K562 (cell line): ENCODE data around the gene PPP2R5A. TPM values are rescaled to one million over a fixed set of nuclear protein-coding genes. Genes with fewer than 3 reads are reported as not detected.

Experiments
- ATAC-seq: fragments of 200-7000 bp; cut with Tn5 transposase; 3 replicates; pipeline ENCODE4 v1.9.1; 2020; ENCODE audit warnings: moderate library complexity
- BruUV-seq: library from RNA; stranded (reverse); fragments of 400-500 nt; replicated peaks from 2 replicates; lab custom pipeline; 2021; lab: Mats Ljungman, UMichigan
- CTCF ChIA-PET: fragments of 300-600 bp; formaldehyde crosslinking; extraction: SDS; loops from one replicate; lab custom pipeline; 2021; ENCODE audit warnings: low intra/inter-chr PET ratio; lab: Yijun Ruan, JAX
- POLR2A ChIA-PET: fragments of 300-600, 350-650 bp; sonication (Branson Sonifier 250); formaldehyde crosslinking; extraction: SDS; loops from one replicate; lab custom pipeline; 2021; ENCODE audit warnings: antibody characterized with exemption, inconsistent platforms; lab: Yijun Ruan, JAX
- DNase-seq, 4 experiments: peaks; one replicate each; pipeline versions ENCODE4 v3.0.0 to v3.0.0-alpha.2; 2011 to 2018; ENCODE audit warnings: low spot score in 3 of 4, mixed read lengths in 3 of 4; ENCODE audit errors: extremely low read depth in 1 of 4
- FAIRE-seq: peaks from 2 replicates; lab custom pipeline; 2011; peaks lifted over from hg19 to GRCh38; lab: Jason Lieb, UNC
- H2AFZ ChIP-seq: 2 replicates; pipeline ENCODE4 v1.6.0; 2011; ENCODE audit warnings: low read depth, low read length, control low read depth, inconsistent platforms
- H3K27ac ChIP-seq: fragments of 200-600 bp; 3 replicates; pipeline ENCODE4 v1.8.0; 2011; ENCODE audit warnings: low read depth, mild to moderate bottlenecking, control low read depth, inconsistent platforms, low read length, moderate library complexity, mixed read lengths; ENCODE audit errors: extremely low read depth
- H3K27me3 ChIP-seq, 2 experiments: fragments of 300-600 bp in 1 of 2; 2 replicates in 1 of 2; 3 replicates in 1 of 2; pipeline versions ENCODE4 v1.6.0 to v1.8.0; 2011; ENCODE audit warnings: inconsistent platforms in 2 of 2, low read length in 2 of 2, mild to moderate bottlenecking in 1 of 2, mixed read lengths in 1 of 2, moderate library complexity in 1 of 2; ENCODE audit not compliant: control insufficient read depth in 2 of 2, insufficient read depth in 2 of 2
- H3K36me3 ChIP-seq: fragments of 300-600 bp; 3 replicates; pipeline ENCODE4 v1.8.0; 2011; ENCODE audit warnings: mild to moderate bottlenecking, low read length, inconsistent platforms; ENCODE audit not compliant: control insufficient read depth, insufficient read depth
- H3K4me1 ChIP-seq, 2 experiments: fragments of 200-600 bp in 1 of 2; replicated peaks in 1 of 2; 2 replicates in 1 of 2; 3 replicates in 1 of 2; pipeline versions ENCODE4 v1.5.1 to v1.8.0; 2011; ENCODE audit warnings: inconsistent platforms in 2 of 2, low read length in 2 of 2, mild to moderate bottlenecking in 1 of 2, mixed read lengths in 1 of 2, moderate library complexity in 1 of 2; ENCODE audit not compliant: control insufficient read depth in 2 of 2, insufficient read depth in 2 of 2
- H3K4me2 ChIP-seq: 2 replicates; pipeline ENCODE4 v1.6.1; 2011; ENCODE audit warnings: low read length, control low read depth, inconsistent platforms, mixed read lengths; ENCODE audit not compliant: insufficient read depth
- H3K4me3 ChIP-seq: fragments of 200-600 bp; sonication (generic), shearing (Covaris generic); 2 replicates; pipeline ENCODE4 v1.5.1; 2016; ENCODE audit warnings: control low read depth, inconsistent platforms
- H3K79me2 ChIP-seq: fragments of 200-600 bp; 3 replicates; pipeline ENCODE4 v1.8.0; 2011; ENCODE audit warnings: low read length, inconsistent platforms; ENCODE audit not compliant: control insufficient read depth, insufficient read depth
- H3K9ac ChIP-seq, 2 experiments: 2 replicates each; pipeline versions ENCODE4 v1.6.0 to v1.6.1; 2011; ENCODE audit warnings: low read depth in 2 of 2, low read length in 2 of 2, control low read depth in 1 of 2, inconsistent platforms in 1 of 2, mild to moderate bottlenecking in 1 of 2, mixed read lengths in 1 of 2; ENCODE audit not compliant: insufficient read depth in 1 of 2
- H3K9me1 ChIP-seq: one replicate; pipeline ENCODE4 v1.6.0; 2011; ENCODE audit warnings: inconsistent platforms, mild to moderate bottlenecking, low read length, moderate library complexity; ENCODE audit not compliant: control insufficient read depth, insufficient read depth
- H3K9me3 ChIP-seq: replicated peaks from 2 replicates; pipeline ENCODE4 v1.5.1; 2011; ENCODE audit warnings: low read depth, low read length, inconsistent platforms; ENCODE audit not compliant: control insufficient read depth, insufficient read depth
- H4K20me1 ChIP-seq: replicated peaks from 2 replicates; pipeline ENCODE4 v1.6.1; 2011; ENCODE audit warnings: low read length, inconsistent platforms, mixed read lengths; ENCODE audit not compliant: control insufficient read depth, insufficient read depth
- CHD1 ChIP-seq: fragments of 200-600 bp; sonication (generic); IDR thresholded peaks from one replicate; pipeline ENCODE4 v1.6.1; 2012; ENCODE audit warnings: mild to moderate bottlenecking, moderate library complexity, low read length, inconsistent platforms
- MAX ChIP-seq: sonication (generic); formaldehyde crosslinking; IDR thresholded peaks from 2 replicates; pipeline ENCODE4 v1.9.0; 2022; ENCODE audit warnings: mild to moderate bottlenecking, missing genetic modification reagents
- NUFIP1 ChIP-seq: fragments of 450-650 bp; IDR thresholded peaks from 2 replicates; pipeline ENCODE4 v1.6.1; 2018; ENCODE audit not compliant: partially characterized antibody
- RAD21 ChIP-seq, 2 experiments: fragments of 250-450 bp in 1 of 2; fragments of 450-650 bp in 1 of 2; sonication (Bioruptor Pico) in 1 of 2; formaldehyde crosslinking in 1 of 2; IDR thresholded peaks in 1 of 2; conservative IDR thresholded peaks in 1 of 2; 2 replicates each; pipeline versions ENCODE4 v1.4.0 to v1.8.0; 2020 to 2022; ENCODE audit warnings: mild to moderate bottlenecking in 2 of 2, moderate library complexity in 1 of 2
- SP1 ChIP-seq: sonication (generic); formaldehyde crosslinking; IDR thresholded peaks from 2 replicates; pipeline ENCODE4 v1.8.1; 2022; ENCODE audit warnings: mild to moderate bottlenecking, missing genetic modification reagents
- TGIF2 ChIP-seq: sonication (generic); formaldehyde crosslinking; IDR thresholded peaks from 2 replicates; pipeline ENCODE4 v1.8.1; 2022; ENCODE audit warnings: mild to moderate bottlenecking, missing genetic modification reagents, moderate library complexity
- U2AF1 ChIP-seq: fragments of 200-400 bp; formaldehyde crosslinking; optimal IDR thresholded peaks from 2 replicates; pipeline ENCODE3; 2017; ENCODE audit warnings: mild to moderate bottlenecking, low read depth, low read length, moderate library complexity
- WGBS: fragments of 100-300 bp; shearing (Covaris generic); methylation state at CpG from one replicate; pipeline ENCODE4 v1.1.6; 2016; ENCODE audit warnings: low coverage, mixed read lengths; ENCODE audit not compliant: insufficient coverage; ENCODE audit errors: missing lambda C conversion rate; 5-methylcytosine and 5-hydroxymethylcytosine counted together
- in situ Hi-C: fragments of 300-500 bp; cut with MboI; formaldehyde crosslinking; loops from 4 replicates; pipeline ENCODE4 v1.15.0; 2018; ENCODE audit warnings: inconsistent platforms, mixed read lengths
- intact Hi-C: fragments of 100-400 bp; cut with micrococcal nuclease; formaldehyde crosslinking; loops from 2 replicates; pipeline ENCODE4 v1.14.2; 2022
- polyA plus RNA-seq, 8 experiments: library from polyadenylated mRNA; depleted of rRNA in 4 of 8; stranded (reverse) in 5 of 8; unstranded in 3 of 8; fragments of >200 nt; fragmentation: Nextera tagmentation in 2 of 8; fragmentation: Illumina TruSeq in 1 of 8; extraction: Ambion mirVana in 2 of 8; extraction: Trizol in 1 of 8; gene quantifications; 2 replicates each; pipeline versions ENCODE4 v1.2.1 to v1.2.3, GENCODE V29; 2011 to 2014; ENCODE audit warnings: inconsistent platforms in 1 of 8, missing spikeins in 1 of 8
- total RNA-seq, 7 experiments: library from RNA; depleted of rRNA in 6 of 7; stranded (reverse); fragments of >200 nt in 6 of 7; fragmentation: Illumina TruSeq in 2 of 7; extraction: Trizol in 2 of 7; gene quantifications; 2 replicates each; pipeline versions ENCODE4 v1.2.1 to v1.2.3, GENCODE V29; 2011 to 2021; ENCODE audit warnings: low replicate concordance in 1 of 7
- TF ChIP-seq, protein P1 (sequence below), 3 experiments: IDR thresholded peaks in 2 of 3; conservative IDR thresholded peaks in 1 of 3; 2 replicates each; pipeline ENCODE4 v1.5.1; 2011 to 2012; ENCODE audit warnings: low read length in 3 of 3, mild to moderate bottlenecking in 3 of 3, control low read depth in 2 of 3, improper control_type of control experiment in 1 of 3, inconsistent platforms in 1 of 3, low read depth in 1 of 3, mixed read lengths in 1 of 3, moderate library complexity in 1 of 3; ENCODE audit not compliant: insufficient read depth in 2 of 3
- TF ChIP-seq, protein P2 (sequence below), 2 experiments: fragments of 450-650 bp in 1 of 2; sonication (generic) in 1 of 2; formaldehyde crosslinking in 1 of 2; IDR thresholded peaks in 1 of 2; conservative IDR thresholded peaks in 1 of 2; 2 replicates each; pipeline versions ENCODE4 v1.6.1 to v1.8.1; 2016 to 2023; ENCODE audit warnings: mild to moderate bottlenecking in 2 of 2, moderate library complexity in 2 of 2, inconsistent platforms in 1 of 2, missing genetic modification reagents in 1 of 2

Gene PPP2R5A
- total and polyA plus RNA-seq, 9 of the 15 experiments (the other 6 are each of a cell fraction or from before 2014, with no cell fraction given) = 26.9 to 106 (median 64.3) TPM

GRCh38 chr1:212286556-212287131 lies 1.4 kb downstream of the PPP2R5A start (continued):
- TF ChIP-seq, protein P1, sequence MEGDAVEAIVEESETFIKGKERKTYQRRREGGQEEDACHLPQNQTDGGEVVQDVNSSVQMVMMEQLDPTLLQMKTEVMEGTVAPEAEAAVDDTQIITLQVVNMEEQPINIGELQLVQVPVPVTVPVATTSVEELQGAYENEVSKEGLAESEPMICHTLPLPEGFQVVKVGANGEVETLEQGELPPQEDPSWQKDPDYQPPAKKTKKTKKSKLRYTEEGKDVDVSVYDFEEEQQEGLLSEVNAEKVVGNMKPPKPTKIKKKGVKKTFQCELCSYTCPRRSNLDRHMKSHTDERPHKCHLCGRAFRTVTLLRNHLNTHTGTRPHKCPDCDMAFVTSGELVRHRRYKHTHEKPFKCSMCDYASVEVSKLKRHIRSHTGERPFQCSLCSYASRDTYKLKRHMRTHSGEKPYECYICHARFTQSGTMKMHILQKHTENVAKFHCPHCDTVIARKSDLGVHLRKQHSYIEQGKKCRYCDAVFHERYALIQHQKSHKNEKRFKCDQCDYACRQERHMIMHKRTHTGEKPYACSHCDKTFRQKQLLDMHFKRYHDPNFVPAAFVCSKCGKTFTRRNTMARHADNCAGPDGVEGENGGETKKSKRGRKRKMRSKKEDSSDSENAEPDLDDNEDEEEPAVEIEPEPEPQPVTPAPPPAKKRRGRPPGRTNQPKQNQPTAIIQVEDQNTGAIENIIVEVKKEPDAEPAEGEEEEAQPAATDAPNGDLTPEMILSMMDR (IDR thresholded peaks at IDR 0.05 in 2 of 3, conservative IDR thresholded peaks at IDR 0.05 in 1 of 3; ENCODE audit: insufficient read depth in 2 of 3, low read depth in 1 of 3, low read length in 3 of 3) = 0 out of 6 replicates have a peak, but pooled peaks of 1 of the 3 experiments have one; percentile 2

- Histone ChIP-seq H3K9ac (peak overlapping the region; percentile 78 to 81; a peak in 3 of 4 replicates), H3K4me2 (peak overlapping the region; percentile 98), H3K36me3 (peaks cover 17% of the 10 kb centered on the region; the same call in 2 of the 3 replicates), H3K27ac (no peak overlapping the region; the same call in 2 of the 3 replicates), H2AFZ (no peak overlapping the region), H3K79me2 (peaks cover 82% of the 10 kb centered on the region), H3K9me3 (no peaks in the 10 kb centered on the region), H4K20me1 (peaks cover 11% of the 10 kb centered on the region; the same call in 1 of the 2 replicates), H3K4me1 (peaks cover 29 to 41% of the 10 kb centered on the region in 2 experiments; a peak in 4 of 5 replicates), H3K27me3 (no peaks in the 10 kb centered on the region), H3K4me3 (peak overlapping the region; percentile 86), H3K9me1 (no peaks in the 10 kb centered on the region)
- 3% methylated on average over 3 of the region's 3 CpGs for WGBS
- ChIA-PET CTCF (interaction anchor here (0.6 to 0.8 kb wide), 2 partner anchors 217 to 613 kb away, joined by 3 read pairs; no protein-coding TSS in a partner anchor), POLR2A (interaction anchor here (0.6 to 3.0 kb wide), 14 partner anchors 8 to 321 kb away, joined by 3 to 15 read pairs (median 4); partner anchors contain the start of genes ATF3, DTL and INTS7)
- intact Hi-C loops (loop anchor here (5.0 kb wide), 1 partner anchor 150 kb away; no protein-coding TSS in a partner anchor), in situ Hi-C loops (no loop called here)
- no TSS peak for BruUV-seq
- peak in 1 of 4 experiments; percentile 38 for DNase-seq
- FAIRE-seq = no peak
- no peak for ATAC-seq
- TF ChIP-seq MAX (CRISPR knock-in tag) (no peak), U2AF1 (no peak), SP1 (CRISPR knock-in tag) (0 out of 2 replicates have a peak, but pooled peaks have one; percentile 17), RAD21 (CRISPR knock-in tag; conservative IDR thresholded peaks at IDR 0.05 in 1 of 2, IDR thresholded peaks at IDR 0.05 in 1 of 2) (0 out of 4 replicates have a peak, but pooled peaks of 1 of the 2 experiments have one; percentile 14), CHD1 (peak; percentile 31), NUFIP1 (no peak), TGIF2 (CRISPR knock-in tag) (no peak)
- TF ChIP-seq, protein P2, sequence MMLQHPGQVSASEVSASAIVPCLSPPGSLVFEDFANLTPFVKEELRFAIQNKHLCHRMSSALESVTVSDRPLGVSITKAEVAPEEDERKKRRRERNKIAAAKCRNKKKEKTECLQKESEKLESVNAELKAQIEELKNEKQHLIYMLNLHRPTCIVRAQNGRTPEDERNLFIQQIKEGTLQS (IDR thresholded peaks at IDR 0.05) = peak; percentile 54
- TF ChIP-seq, protein P2 (CRISPR knock-in tag; conservative IDR thresholded peaks at IDR 0.05) = no peak
These were observed 2.2 kb downstream of the PPP2R5A start for GRCh38 chr1:212287261-212287895.
